ENCODE measurements around the gene CCDC110. TPM values are rescaled to one million over a fixed set of nuclear protein-coding genes. Genes with fewer than 3 reads are reported as not detected.

CCDC110 gene
- total RNA-seq, 1 experiment from 2014 or later, result 2.7 TPM

- Histone ChIP-seq H3K4me1 (ENCODE audit: control insufficient read depth in 1 of 2, insufficient read depth in 2 of 2, low read length in 2 of 2) (no peaks in the 10 kb centered on the region), H2AFZ (ENCODE audit: low read depth, low read length, poor library complexity, severe bottlenecking) (no peak overlapping the region), H3K9me3 (ENCODE audit: control insufficient read depth in 1 of 2, insufficient read depth in 1 of 2, low read depth in 1 of 2, low read length in 2 of 2) (no peaks in the 10 kb centered on the region), H3K79me2 (ENCODE audit: insufficient read depth, low read length) (no peaks in the 10 kb centered on the region), H3K9ac (ENCODE audit: low read length) (no peak overlapping the region), H3K27me3 (ENCODE audit: insufficient read depth, low read length) (no peaks in the 10 kb centered on the region), H3K4me3 (replicated peaks in 1 of 2; ENCODE audit: low read depth in 1 of 2, low read length in 2 of 2) (no peak overlapping the region), H4K20me1 (ENCODE audit: insufficient read depth) (no peaks in the 10 kb centered on the region), H3K36me3 (ENCODE audit: control insufficient read depth in 1 of 2, insufficient read depth in 2 of 2, low read length in 2 of 2) (no peaks in the 10 kb centered on the region), H3K4me2 (ENCODE audit: low read length) (no peak overlapping the region), H3K9me2 (ENCODE audit: insufficient read depth) (no peaks in the 10 kb centered on the region), H3K27ac (ENCODE audit: low read depth, low read length) (no peak overlapping the region)
- no TSS peak for BruUV-seq (replicated peaks)
- CTCF ChIA-PET, result no interaction called here
- POLR2A ChIA-PET, result no interaction called here
- ATAC-seq, result no peak
- intact Hi-C loops (cut with micrococcal nuclease), result no loop called here
- RAD21 ChIA-PET (ENCODE audit: low non-redundant PET in 1 of 2, low total read pairs in 2 of 2, uncharacterized antibody in 2 of 2, unreplicated experiment in 2 of 2), result no interaction called here
- no peak for TF ChIP-seq ZNF274 (IDR thresholded peaks at IDR 0.05; ENCODE audit: low read depth, low read length)
- TF ChIP-seq CTCF (IDR thresholded peaks at IDR 0.05 in 2 of 3, conservative IDR thresholded peaks at IDR 0.05 in 1 of 3; ENCODE audit: borderline replicate concordance in 1 of 3, insufficient read depth in 1 of 3, low read depth in 2 of 3, low read length in 2 of 3), result no peak
- TF ChIP-seq MAX (IDR thresholded peaks at IDR 0.05), result no peak
- no peak for TF ChIP-seq ELF1 (IDR thresholded peaks at IDR 0.05; ENCODE audit: borderline replicate concordance, low read depth)
- no peak for TF ChIP-seq JUND (IDR thresholded peaks at IDR 0.05)
- TF ChIP-seq SP1 (IDR thresholded peaks at IDR 0.05; ENCODE audit: low read depth), result no peak
- TF ChIP-seq ATF3 (IDR thresholded peaks at IDR 0.05), result no peak
- no peak for TF ChIP-seq REST (IDR thresholded peaks at IDR 0.05; ENCODE audit: low read depth)
- TF ChIP-seq EZH2phosphoT487 (IDR thresholded peaks at IDR 0.05; ENCODE audit: borderline replicate concordance), result no peak
- no peak for TF ChIP-seq CEBPB (IDR thresholded peaks at IDR 0.05; ENCODE audit: low read depth)
- no peak for TF ChIP-seq SRF (IDR thresholded peaks at IDR 0.05; ENCODE audit: low read depth)
- no peak for TF ChIP-seq FOSL1 (IDR thresholded peaks at IDR 0.05; ENCODE audit: low read depth)
- TF ChIP-seq SIN3A (IDR thresholded peaks at IDR 0.05; ENCODE audit: low read depth), result no peak
- TF ChIP-seq EGR1 (IDR thresholded peaks at IDR 0.05; ENCODE audit: low read depth), result no peak
- no peak for TF ChIP-seq ZBTB33 (IDR thresholded peaks at IDR 0.05; ENCODE audit: extremely low read depth, insufficient replicate concordance, low read length)
- TF ChIP-seq POLR2AphosphoS5 (IDR thresholded peaks at IDR 0.05; ENCODE audit: low read depth, low read length), result no peak
- TF ChIP-seq TCF7L2 (IDR thresholded peaks at IDR 0.05; ENCODE audit: borderline replicate concordance, extremely low read depth, insufficient read depth, insufficient read length), result no peak
- no peak for TF ChIP-seq CBX3 (IDR thresholded peaks at IDR 0.05; ENCODE audit: low read depth)
- TF ChIP-seq EZH2 (IDR thresholded peaks at IDR 0.05), result no peak
- TF ChIP-seq YY1 (IDR thresholded peaks at IDR 0.05; ENCODE audit: extremely low read depth, insufficient replicate concordance, low read depth, low read length), result no peak
- no peak for DNase-seq (ENCODE audit: low read depth, low spot score)
These were observed 9.9 kb upstream of the CCDC110 start for GRCh38 chr4:185481401-185481800.

Data from HCT116 (cell line).